K562 (cell line): Measurements from ENCODE around the gene ZNF862. TPM values are rescaled to one million over a fixed set of nuclear protein-coding genes. Genes with fewer than 3 reads are reported as not detected.

ENCODE experiments used
- ATF7 ChIP-seq: fragments of 450-650 bp; IDR thresholded peaks from 2 replicates; pipeline ENCODE4 v1.7.1; 2014; ENCODE audit warnings: mild to moderate bottlenecking, moderate library complexity
- CBFA2T2 ChIP-seq: fragments of 450-650 bp; conservative IDR thresholded peaks from 2 replicates; pipeline ENCODE4 v1.6.1; 2017; ENCODE audit warnings: mild to moderate bottlenecking
- CC2D1A ChIP-seq: fragments of 450-650 bp; IDR thresholded peaks from 2 replicates; pipeline ENCODE4 v1.6.1; 2017; ENCODE audit warnings: mild to moderate bottlenecking
- CXXC5 ChIP-seq: fragments of 250-450 bp; sonication (Bioruptor Pico); IDR thresholded peaks from 2 replicates; pipeline ENCODE4 v1.8.0; 2022; ENCODE audit warnings: inconsistent platforms, mild to moderate bottlenecking, moderate library complexity
- FOXP1 ChIP-seq: sonication (generic); formaldehyde crosslinking; IDR thresholded peaks from 2 replicates; pipeline ENCODE4 v1.8.0; 2022; ENCODE audit warnings: mild to moderate bottlenecking, missing genetic modification reagents
- HMBOX1 ChIP-seq: sonication (generic); IDR thresholded peaks from 2 replicates; pipeline ENCODE4 v1.6.1; 2016
- HMG20B ChIP-seq: fragments of 250-450 bp; sonication (Bioruptor Pico); IDR thresholded peaks from 2 replicates; pipeline ENCODE4 v1.5.0; 2021; ENCODE audit warnings: mild to moderate bottlenecking
- KLF1 ChIP-seq: fragments of 450-650 bp; IDR thresholded peaks from 2 replicates; pipeline ENCODE4 v1.6.1; 2016; ENCODE audit warnings: missing genetic modification characterization, missing compliant biosample characterization
- KLF13 ChIP-seq: fragments of 450-650 bp; IDR thresholded peaks from 2 replicates; pipeline ENCODE4 v1.6.1; 2016; ENCODE audit warnings: missing genetic modification characterization, low read depth, mild to moderate bottlenecking, missing compliant biosample characterization, moderate library complexity, borderline replicate concordance
- MAFF ChIP-seq: IDR thresholded peaks from 2 replicates; pipeline ENCODE4 v1.6.1; 2012; ENCODE audit warnings: low read length, improper control_type of control experiment
- NFXL1 ChIP-seq: fragments of 450-650 bp; formaldehyde crosslinking; IDR thresholded peaks from 2 replicates; pipeline ENCODE4 v1.4.0; 2021; ENCODE audit warnings: mild to moderate bottlenecking
- RBM39 ChIP-seq: fragments of 200-400 bp; formaldehyde crosslinking; optimal IDR thresholded peaks from 2 replicates; pipeline ENCODE3; 2018; ENCODE audit warnings: low read depth, low read length
- SPI1 ChIP-seq: IDR thresholded peaks from 2 replicates; pipeline ENCODE4 v1.6.1; 2011; ENCODE audit warnings: low read depth, low read length, control low read depth, borderline replicate concordance
- STAT5A ChIP-seq: IDR thresholded peaks from 2 replicates; pipeline ENCODE4 v1.6.1; 2012; ENCODE audit warnings: low read length, inconsistent platforms, borderline replicate concordance
- ZFPM2 ChIP-seq: fragments of 250-450 bp; sonication (Bioruptor Pico); IDR thresholded peaks from 2 replicates; pipeline ENCODE4 v1.5.1; 2022; ENCODE audit warnings: mild to moderate bottlenecking
- ZNF174 ChIP-seq: fragments of 250-450 bp; sonication (Bioruptor Pico); IDR thresholded peaks from 2 replicates; pipeline ENCODE4 v1.4.0; 2020; ENCODE audit warnings: mild to moderate bottlenecking
- ZNF280B ChIP-seq: fragments of 250-450 bp; sonication (Bioruptor Pico); IDR thresholded peaks from 2 replicates; pipeline ENCODE4 v1.5.1; 2021; ENCODE audit warnings: mild to moderate bottlenecking
- ZNF3 ChIP-seq: fragments of 250-450 bp; sonication (Bioruptor Pico); IDR thresholded peaks from 2 replicates; pipeline ENCODE4 v1.5.0; 2021; ENCODE audit warnings: mild to moderate bottlenecking, moderate library complexity
- ZNF318 ChIP-seq, 2 experiments: fragments of 450-650 bp; IDR thresholded peaks; 2 replicates each; pipeline ENCODE4 v1.6.1; 2016; ENCODE audit warnings: mild to moderate bottlenecking in 2 of 2, borderline replicate concordance in 1 of 2, low read depth in 1 of 2, moderate library complexity in 1 of 2
- ZNF347 ChIP-seq: fragments of 450-650 bp; formaldehyde crosslinking; IDR thresholded peaks from 2 replicates; pipeline ENCODE4 v1.4.0; 2020; ENCODE audit warnings: low read depth, mild to moderate bottlenecking, moderate library complexity
- ZNF436 ChIP-seq: fragments of 250-450, 450-650 bp; sonication (Bioruptor Pico); formaldehyde crosslinking; IDR thresholded peaks from 2 replicates; pipeline ENCODE4 v1.7.0; 2020; ENCODE audit warnings: mild to moderate bottlenecking
- polyA plus RNA-seq, 8 experiments: library from polyadenylated mRNA; depleted of rRNA in 4 of 8; stranded (reverse) in 5 of 8; unstranded in 3 of 8; fragments of >200 nt; fragmentation: Nextera tagmentation in 2 of 8; fragmentation: Illumina TruSeq in 1 of 8; extraction: Ambion mirVana in 2 of 8; extraction: Trizol in 1 of 8; gene quantifications; 2 replicates each; pipeline versions ENCODE4 v1.2.1 to v1.2.3, GENCODE V29; 2011 to 2014; ENCODE audit warnings: inconsistent platforms in 1 of 8, missing spikeins in 1 of 8
- total RNA-seq, 7 experiments: library from RNA; depleted of rRNA in 6 of 7; stranded (reverse); fragments of >200 nt in 6 of 7; fragmentation: Illumina TruSeq in 2 of 7; extraction: Trizol in 2 of 7; gene quantifications; 2 replicates each; pipeline versions ENCODE4 v1.2.1 to v1.2.3, GENCODE V29; 2011 to 2021; ENCODE audit warnings: low replicate concordance in 1 of 7

Gene ZNF862
- total and polyA plus RNA-seq, 9 of the 15 experiments (the other 6 are each of a cell fraction or from before 2014, with no cell fraction given): 1.1 to 3.9 (median 2.6) TPM

- TF ChIP-seq ZNF318 (IDR thresholded peaks at IDR 0.05; ENCODE audit: borderline replicate concordance in 1 of 2, low read depth in 1 of 2) (no peak), ATF7 (peak; percentile 22; the same call in 1 of the 2 replicates), ZNF347 (CRISPR knock-in tag) (no peak), ZNF174 (CRISPR knock-in tag) (no peak), STAT5A (no peak), ZNF280B (CRISPR knock-in tag) (no peak), ZFPM2 (CRISPR knock-in tag) (no peak), FOXP1 (no peak), CXXC5 (peak; percentile 40), SPI1 (0 out of 2 replicates have a peak, but pooled peaks have one; percentile 22), ZNF3 (no peak), RBM39 (no peak), ZNF436 (CRISPR knock-in tag) (no peak), CC2D1A (peak; percentile 75; the same call in 1 of the 2 replicates), HMG20B (CRISPR knock-in tag) (no peak), CBFA2T2 (no peak), HMBOX1 (peak; percentile 58; the same call in 1 of the 2 replicates), KLF13 (no peak), NFXL1 (CRISPR knock-in tag) (no peak), MAFF (no peak), KLF1 (tag) (peak; percentile 55; the same call in 1 of the 2 replicates)
Observed at GRCh38 chr7:149883452-149883861, 45.3 kb downstream of the ZNF862 start (continued).
